OCI-LY7 (cell line): ENCODE measurements around the gene IL15.

Source experiments
- CTCF ChIP-seq: fragments of 200-600 bp; sonication (generic); conservative IDR thresholded peaks from 2 replicates; pipeline ENCODE4 v1.5.1; 2014; ENCODE audit warnings: mild to moderate bottlenecking, antibody characterized with exemption, low read length, moderate library complexity, mixed read lengths
- EZH2phosphoT487 ChIP-seq: fragments of 200-600 bp; sonication (generic); IDR thresholded peaks from 2 replicates; pipeline ENCODE4 v1.6.1; 2018; ENCODE audit warnings: low read depth, borderline replicate concordance, mild to moderate bottlenecking, mixed run types, antibody characterized with exemption, low read length, moderate library complexity, mixed read lengths

GRCh38 chr4:141675384-141675783, 39.0 kb downstream of the IL15 start:
- TF ChIP-seq CTCF (no peak), EZH2phosphoT487 (no peak)
